Measurements from ENCODE around the gene PPM1H. TPM values are rescaled to one million over a fixed set of nuclear protein-coding genes. Genes with fewer than 3 reads are reported as not detected.
"Not testable (repeated sequence)": the region's sequence is repeated elsewhere in the genome, so short reads cannot be mapped to it uniquely, and the experiment has no call there.

The PPM1H gene
- total RNA-seq, 1 donor from 2014 or later, result 3.9 TPM

- DNase-seq (ENCODE audit: low read depth), result no peak
- no peak overlapping the region for H3K4me3 ChIP-seq (ENCODE audit: low read depth, low read length)
- TF ChIP-seq CTCF (conservative IDR thresholded peaks at IDR 0.05; ENCODE audit: low read depth, low read length), result no peak
Observed at GRCh38 chr12:62832027-62832426, 102.9 kb downstream of the PPM1H start.

GRCh38 chr12:62827855-62828254 lies 107.1 kb downstream of the PPM1H start:
- no peak for DNase-seq (ENCODE audit: low read depth)
- TF ChIP-seq CTCF (conservative IDR thresholded peaks at IDR 0.05; ENCODE audit: low read depth, low read length), result no peak
- H3K4me3 ChIP-seq (ENCODE audit: low read depth, low read length), result no peak overlapping the region

- DNase-seq (ENCODE audit: low read depth), result no peak
- H3K4me3 ChIP-seq (ENCODE audit: low read depth, low read length), result no peak overlapping the region
- peak; percentile 31 for TF ChIP-seq CTCF (conservative IDR thresholded peaks at IDR 0.05; ENCODE audit: low read depth, low read length)
Observed at GRCh38 chr12:62827042-62827441, 107.9 kb downstream of the PPM1H start.

- H3K4me3 ChIP-seq (ENCODE audit: low read depth, low read length), result no peak overlapping the region
- no peak for DNase-seq (ENCODE audit: low read depth)
- no peak for TF ChIP-seq CTCF (conservative IDR thresholded peaks at IDR 0.05; ENCODE audit: low read depth, low read length)
Observed at GRCh38 chr12:62817556-62818271, 117.2 kb downstream of the PPM1H start.

- TF ChIP-seq CTCF (conservative IDR thresholded peaks at IDR 0.05; ENCODE audit: low read depth, low read length), result no peak
- DNase-seq (ENCODE audit: low read depth), result no peak
- no peak overlapping the region for H3K4me3 ChIP-seq (ENCODE audit: low read depth, low read length)
Observed at GRCh38 chr12:62814243-62814642, 120.7 kb downstream of the PPM1H start.

- peak; percentile 83 for TF ChIP-seq CTCF (conservative IDR thresholded peaks at IDR 0.05; ENCODE audit: low read depth, low read length)
- no peak for DNase-seq (ENCODE audit: low read depth)
- no peak overlapping the region for H3K4me3 ChIP-seq (ENCODE audit: low read depth, low read length)
Observed at GRCh38 chr12:62813031-62813829, 121.7 kb downstream of the PPM1H start.

GRCh38 chr12:62811481-62811880 lies 123.5 kb downstream of the PPM1H start:
- H3K4me3 ChIP-seq (ENCODE audit: low read depth, low read length); DNase-seq (ENCODE audit: low read depth): not testable (repeated sequence)
